HG02759 (cell line): Measurements from ENCODE around the gene NBEAL2.

Experiments used
- ATAC-seq: cut with Tn5 transposase; IDR thresholded peaks from one replicate; pipeline ENCODE4 v1.9.1; 2021; ENCODE audit warnings: mild to moderate bottlenecking, moderate library complexity; ENCODE audit not compliant: unreplicated experiment

Gene NBEAL2

GRCh38 chr3:46997453-46998091, 18.1 kb downstream of the NBEAL2 start:
- ATAC-seq = no peak

- ATAC-seq = no peak
These were observed 18.8 kb downstream of the NBEAL2 start for GRCh38 chr3:46998121-46998851.

- ATAC-seq = no peak
These were observed 19.5 kb downstream of the NBEAL2 start for GRCh38 chr3:46998852-46999515.

- ATAC-seq = no peak
These were observed 20.2 kb downstream of the NBEAL2 start for GRCh38 chr3:46999516-47000197.

GRCh38 chr3:47000198-47000815, 20.8 kb downstream of the NBEAL2 start:
- no peak for ATAC-seq

GRCh38 chr3:47000922-47001730, 21.7 kb downstream of the NBEAL2 start:
- ATAC-seq = no peak

GRCh38 chr3:47001731-47002170, 22.3 kb downstream of the NBEAL2 start:
- no peak for ATAC-seq

GRCh38 chr3:47002171-47003055, 22.9 kb downstream of the NBEAL2 start:
- no peak for ATAC-seq

- ATAC-seq = no peak
These were observed 23.6 kb downstream of the NBEAL2 start for GRCh38 chr3:47003056-47003410.

GRCh38 chr3:47003461-47004368, 24.2 kb downstream of the NBEAL2 start:
- ATAC-seq = no peak

GRCh38 chr3:47004369-47005211, 25.1 kb downstream of the NBEAL2 start:
- no peak for ATAC-seq

GRCh38 chr3:47005212-47006144, 26.0 kb downstream of the NBEAL2 start:
- no peak for ATAC-seq

- ATAC-seq = no peak
These were observed 26.7 kb downstream of the NBEAL2 start for GRCh38 chr3:47006145-47006651.

GRCh38 chr3:47007001-47007400, 27.5 kb downstream of the NBEAL2 start:
- no peak for ATAC-seq

- no peak for ATAC-seq
These were observed 28.2 kb downstream of the NBEAL2 start for GRCh38 chr3:47007482-47008233.
